Cardiac muscle cell (in vitro differentiated cells and primary cell): ENCODE results near the gene PELI3. TPM values are rescaled to one million over a fixed set of nuclear protein-coding genes. Genes with fewer than 3 reads are reported as not detected.
A peak's percentile ranks its signal among the peaks of the same experiment; 100 is the strongest.

ENCODE experiments used
- DNase-seq, 2 donors: peaks; one replicate each; pipeline versions ENCODE4 v3.0.0 to v3.0.0-alpha.2; 2010 to 2017; ENCODE audit warnings: low read depth in 1 of 2, low spot score in 1 of 2
- H3K27ac ChIP-seq: fragments of 200-600 bp; sonication (generic); 2 replicates; pipeline ENCODE4 v1.5.1; 2016
- H3K27me3 ChIP-seq: fragments of 200-600 bp; sonication (generic); 2 replicates; pipeline ENCODE4 v1.6.0; 2016; ENCODE audit warnings: control low read depth
- H3K36me3 ChIP-seq: fragments of 200-600 bp; sonication (generic); 2 replicates; pipeline ENCODE4 v1.5.1; 2016; ENCODE audit warnings: control low read depth
- H3K4me1 ChIP-seq: fragments of 200-600 bp; sonication (generic); 2 replicates; pipeline ENCODE4 v1.8.1; 2017; ENCODE audit warnings: low read depth, mild to moderate bottlenecking, mixed run types
- H3K4me3 ChIP-seq: fragments of 200-600 bp; sonication (generic); 2 replicates; pipeline ENCODE4 v1.5.1; 2016; ENCODE audit warnings: mild to moderate bottlenecking
- H3K9me3 ChIP-seq: fragments of 200-600 bp; sonication (generic); 2 replicates; pipeline ENCODE4 v1.5.1; 2017; ENCODE audit warnings: low read depth, mild to moderate bottlenecking, control low read depth
- polyA plus RNA-seq: library from polyadenylated mRNA; unstranded; fragments of >200 nt; fragmentation: Nextera tagmentation; extraction: Ambion mirVana; gene quantifications from 2 replicates; pipeline ENCODE4 v1.2.1, GENCODE V29; 2016
- total RNA-seq: library from RNA; depleted of rRNA; stranded (reverse); fragments of >200 nt; gene quantifications from 2 replicates; pipeline ENCODE4 v1.2.3, GENCODE V29; 2016
- TF ChIP-seq, protein P1 (sequence below): IDR thresholded peaks from 2 replicates; pipeline ENCODE4 v1.5.1; 2012; ENCODE audit warnings: low read depth, mild to moderate bottlenecking, low read length

Gene PELI3
- total and polyA plus RNA-seq, 2 experiments from 2014 or later, result 16.4 to 30.9 TPM

DNA sequence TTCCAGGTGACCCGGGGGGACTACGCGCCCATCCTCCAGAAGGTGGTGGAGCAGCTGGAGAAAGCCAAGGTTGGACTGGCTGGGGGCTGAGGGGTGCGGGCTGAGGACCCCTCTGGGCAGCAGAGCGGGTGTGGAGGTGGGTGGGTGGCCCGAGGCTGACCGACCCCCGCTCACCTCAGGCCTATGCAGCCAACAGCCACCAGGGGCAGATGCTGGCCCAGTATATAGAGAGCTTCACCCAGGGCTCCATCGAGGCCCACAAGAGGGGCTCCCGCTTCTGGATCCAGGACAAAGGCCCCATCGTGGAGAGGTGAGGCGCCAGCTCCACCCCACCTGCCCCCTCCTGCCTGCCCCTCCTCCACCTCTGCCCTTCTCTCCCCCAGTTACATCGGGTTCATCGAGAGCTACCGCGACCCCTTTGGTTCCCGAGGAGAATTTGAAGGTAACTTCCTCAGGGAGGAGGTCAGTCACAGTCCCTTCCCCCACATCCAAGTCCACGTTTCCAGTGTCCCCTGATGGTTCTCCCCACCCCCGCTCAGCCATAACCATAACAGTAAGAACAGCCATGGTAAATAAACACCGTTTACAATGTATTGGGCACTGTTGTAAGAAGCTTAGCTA lies 24.7 kb downstream of the PELI3 start:
- H3K4me3 ChIP-seq, result no peak overlapping the region
- TF ChIP-seq, protein P1, sequence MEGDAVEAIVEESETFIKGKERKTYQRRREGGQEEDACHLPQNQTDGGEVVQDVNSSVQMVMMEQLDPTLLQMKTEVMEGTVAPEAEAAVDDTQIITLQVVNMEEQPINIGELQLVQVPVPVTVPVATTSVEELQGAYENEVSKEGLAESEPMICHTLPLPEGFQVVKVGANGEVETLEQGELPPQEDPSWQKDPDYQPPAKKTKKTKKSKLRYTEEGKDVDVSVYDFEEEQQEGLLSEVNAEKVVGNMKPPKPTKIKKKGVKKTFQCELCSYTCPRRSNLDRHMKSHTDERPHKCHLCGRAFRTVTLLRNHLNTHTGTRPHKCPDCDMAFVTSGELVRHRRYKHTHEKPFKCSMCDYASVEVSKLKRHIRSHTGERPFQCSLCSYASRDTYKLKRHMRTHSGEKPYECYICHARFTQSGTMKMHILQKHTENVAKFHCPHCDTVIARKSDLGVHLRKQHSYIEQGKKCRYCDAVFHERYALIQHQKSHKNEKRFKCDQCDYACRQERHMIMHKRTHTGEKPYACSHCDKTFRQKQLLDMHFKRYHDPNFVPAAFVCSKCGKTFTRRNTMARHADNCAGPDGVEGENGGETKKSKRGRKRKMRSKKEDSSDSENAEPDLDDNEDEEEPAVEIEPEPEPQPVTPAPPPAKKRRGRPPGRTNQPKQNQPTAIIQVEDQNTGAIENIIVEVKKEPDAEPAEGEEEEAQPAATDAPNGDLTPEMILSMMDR, result peak; percentile 39
- no peak overlapping the region for H3K27ac ChIP-seq
- H3K9me3 ChIP-seq, result no peaks in the 10 kb centered on the region
- DNase-seq, result peak in 1 of 2 donors; percentile 34
- no peaks in the 10 kb centered on the region for H3K36me3 ChIP-seq
- no peaks in the 10 kb centered on the region for H3K4me1 ChIP-seq
- H3K27me3 ChIP-seq, result no peaks in the 10 kb centered on the region

DNA sequence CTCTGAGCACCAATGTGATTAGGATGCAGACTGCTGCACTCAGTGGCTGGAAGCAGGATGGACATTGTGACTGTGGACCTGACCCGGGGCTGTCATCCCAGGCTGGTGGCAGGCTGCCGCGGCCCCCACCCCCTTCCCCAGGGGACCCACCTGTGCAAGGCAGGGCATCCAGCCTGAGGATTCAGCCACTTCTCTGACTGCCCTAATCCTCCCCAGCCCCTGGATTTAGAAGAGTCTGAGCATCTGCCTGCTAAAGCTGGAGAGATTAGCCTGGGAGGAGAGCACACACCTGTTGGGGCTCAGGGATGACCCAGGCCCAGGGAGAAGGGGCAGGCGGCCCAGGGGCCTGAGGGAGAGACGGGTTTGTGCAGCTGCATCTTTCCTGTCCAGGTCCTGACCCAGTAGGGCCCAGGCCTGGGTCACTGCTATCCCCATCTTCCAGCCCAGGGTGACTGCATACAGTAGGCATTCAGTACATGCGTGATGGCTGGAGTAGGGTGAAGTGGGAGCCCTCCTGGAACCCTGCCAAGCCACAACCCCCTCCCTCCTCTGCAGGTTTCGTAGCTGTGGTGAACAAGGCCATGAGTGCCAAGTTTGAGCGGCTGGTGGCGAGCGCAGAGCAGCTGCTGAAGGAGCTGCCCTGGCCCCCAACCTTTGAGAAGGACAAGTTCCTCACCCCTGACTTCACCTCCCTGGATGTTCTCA lies 25.6 kb downstream of the PELI3 start:
- Histone ChIP-seq H3K4me3 (no peak overlapping the region), H3K9me3 (no peaks in the 10 kb centered on the region), H3K4me1 (no peaks in the 10 kb centered on the region), H3K36me3 (no peaks in the 10 kb centered on the region), H3K27me3 (no peaks in the 10 kb centered on the region), H3K27ac (no peak overlapping the region)
- TF ChIP-seq, protein P1, result no peak
- no peak for DNase-seq

DNA sequence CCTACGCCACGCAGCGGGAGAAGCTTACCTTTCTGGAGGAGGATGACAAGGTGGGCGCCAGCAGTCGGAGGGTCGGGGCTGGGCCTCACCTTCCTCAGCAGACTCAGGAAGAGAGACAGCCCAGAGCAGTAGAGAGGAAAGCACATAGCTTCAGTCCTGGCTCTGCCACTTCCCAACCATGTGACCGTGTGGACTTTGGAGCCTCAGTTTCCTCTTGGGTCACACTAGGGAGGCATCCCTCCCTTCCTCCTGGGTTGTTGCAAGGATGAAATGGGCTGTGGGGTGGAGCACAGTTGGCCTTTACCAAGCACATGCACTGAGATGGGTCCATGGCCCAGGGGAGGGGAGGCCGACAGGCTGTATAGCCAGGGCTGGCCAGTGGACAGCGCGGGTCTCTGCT lies 26.4 kb downstream of the PELI3 start:
- H3K9me3 ChIP-seq, result no peaks in the 10 kb centered on the region
- H3K36me3 ChIP-seq, result no peaks in the 10 kb centered on the region
- no peaks in the 10 kb centered on the region for H3K27me3 ChIP-seq

DNA sequence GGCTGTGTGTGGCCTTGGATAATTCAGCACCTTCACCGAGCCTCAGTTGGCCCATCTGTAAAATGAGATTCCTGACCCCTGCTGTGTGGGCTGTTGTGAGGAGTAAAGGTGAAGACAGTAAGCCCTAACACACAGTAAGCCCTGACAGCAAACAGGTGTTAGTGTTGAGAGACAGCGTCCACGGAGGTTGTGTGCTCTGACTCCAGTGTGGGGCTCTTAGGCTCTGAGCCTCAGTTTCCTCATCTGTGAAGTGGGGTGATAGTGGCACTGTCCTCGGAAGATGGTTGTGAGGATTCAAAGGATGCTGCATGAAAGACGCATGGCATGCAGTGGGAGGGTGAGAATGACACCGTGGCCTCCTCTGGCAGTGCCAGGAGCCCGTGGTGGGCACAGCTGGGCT lies 27.8 kb downstream of the PELI3 start:
- Histone ChIP-seq H3K27me3 (no peaks in the 10 kb centered on the region), H3K9me3 (no peaks in the 10 kb centered on the region), H3K4me1 (no peaks in the 10 kb centered on the region), H3K4me3 (no peak overlapping the region), H3K36me3 (no peaks in the 10 kb centered on the region), H3K27ac (no peak overlapping the region)
- TF ChIP-seq, protein P1, result no peak
- no peak for DNase-seq

More for the DNA sequence above, 26.4 kb downstream of the PELI3 start:
- Histone ChIP-seq H3K4me3 (no peak overlapping the region), H3K27ac (no peak overlapping the region), H3K4me1 (no peaks in the 10 kb centered on the region)
- DNase-seq, result no peak
- TF ChIP-seq, protein P1, result no peak

DNA sequence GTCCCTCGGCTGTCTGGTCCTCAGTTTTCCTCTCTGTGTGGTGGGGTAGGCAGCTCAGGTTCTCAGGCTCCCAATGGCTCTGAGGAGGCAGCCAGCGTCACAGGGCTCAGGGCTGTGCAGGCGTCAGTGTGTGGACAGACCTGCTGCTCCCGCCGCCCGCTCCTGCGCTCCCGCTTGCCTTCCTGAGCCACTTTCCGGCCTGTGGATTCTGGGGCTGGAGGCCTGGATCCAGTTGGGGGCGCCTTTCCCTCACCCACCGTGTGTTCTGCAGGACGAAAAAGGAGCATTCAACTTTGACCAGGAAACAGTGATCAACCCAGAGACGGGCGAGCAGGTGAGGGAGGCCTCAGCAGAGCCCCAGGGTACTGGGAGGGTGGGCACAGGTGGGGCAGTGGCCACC lies 28.2 kb downstream of the PELI3 start:
- H3K4me1 ChIP-seq, result no peaks in the 10 kb centered on the region
- no peak overlapping the region for H3K27ac ChIP-seq
- H3K27me3 ChIP-seq, result no peaks in the 10 kb centered on the region
- H3K4me3 ChIP-seq, result no peak overlapping the region
- H3K36me3 ChIP-seq, result no peaks in the 10 kb centered on the region
- no peaks in the 10 kb centered on the region for H3K9me3 ChIP-seq
- DNase-seq, result peak in 1 of 2 donors; percentile 42
- TF ChIP-seq, protein P1, result no peak
